H1 (cell line): ENCODE data around the gene RASAL2. TPM values are rescaled to one million over a fixed set of nuclear protein-coding genes. Genes with fewer than 3 reads are reported as not detected.

ENCODE experiments used
- CTCF ChIA-PET: fragments of 300-600 bp; sonication (Branson Sonifier 250); formaldehyde crosslinking; loops from one replicate; lab custom pipeline; 2021; ENCODE audit not compliant: partially characterized antibody; lab: Charles Lee
- POLR2A ChIA-PET: fragments of 300-600 bp; sonication (Branson Sonifier 250); formaldehyde crosslinking; loops from one replicate; lab custom pipeline; 2021; ENCODE audit warnings: inconsistent platforms; ENCODE audit not compliant: partially characterized antibody; lab: Charles Lee
- DNase-seq, 2 experiments: peaks; one replicate each; pipeline versions ENCODE4 v3.0.0 to v3.0.0-alpha.2; 2010 to 2022; ENCODE audit warnings: low spot score in 2 of 2, low read depth in 1 of 2, mixed read lengths in 1 of 2
- FAIRE-seq: peaks from 2 replicates; lab custom pipeline; 2011; peaks lifted over from hg19 to GRCh38; lab: Jason Lieb, UNC
- H2AFZ ChIP-seq: 2 replicates; pipeline ENCODE4 v1.8.1; 2012; ENCODE audit warnings: low read length, inconsistent platforms
- H2AK5ac ChIP-seq: 2 replicates; pipeline ENCODE4 v1.6.1; 2013; ENCODE audit warnings: low read depth, low read length
- H2BK120ac ChIP-seq: replicated peaks from 2 replicates; pipeline ENCODE3; 2013; ENCODE audit warnings: low read depth, low read length, inconsistent platforms
- H2BK12ac ChIP-seq: 2 replicates; pipeline ENCODE4 v1.6.1; 2013; ENCODE audit warnings: low read depth, low read length
- H2BK15ac ChIP-seq: 2 replicates; pipeline ENCODE4 v1.6.1; 2013; ENCODE audit warnings: low read length
- H2BK20ac ChIP-seq: 2 replicates; pipeline ENCODE4 v1.6.1; 2013; ENCODE audit warnings: low read length
- H2BK5ac ChIP-seq: 2 replicates; pipeline ENCODE4 v1.6.1; 2013; ENCODE audit warnings: low read depth, low read length
- H3K14ac ChIP-seq: 2 replicates; pipeline ENCODE4 v1.6.1; 2013; ENCODE audit warnings: inconsistent platforms; ENCODE audit not compliant: insufficient read length
- H3K18ac ChIP-seq: 2 replicates; pipeline ENCODE4 v1.6.1; 2013; ENCODE audit warnings: low read length; ENCODE audit errors: extremely low read depth
- H3K23ac ChIP-seq: 2 replicates; pipeline ENCODE4 v1.6.1; 2013; ENCODE audit warnings: inconsistent platforms; ENCODE audit not compliant: insufficient read length
- H3K23me2 ChIP-seq: 2 replicates; pipeline ENCODE4 v1.6.1; 2013; ENCODE audit warnings: low read depth, low read length
- H3K27ac ChIP-seq: 2 replicates; pipeline ENCODE4 v1.6.1; 2011; ENCODE audit warnings: low read depth, low read length, inconsistent platforms
- H3K27me3 ChIP-seq, 4 experiments: replicated peaks in 1 of 4; 1 replicate in 1 of 4; 2 replicates in 3 of 4; pipeline versions ENCODE4 v1.6.1 to v1.8.1; 2011 to 2013; ENCODE audit warnings: low read length in 3 of 4, mild to moderate bottlenecking in 3 of 4, inconsistent platforms in 2 of 4, mixed read lengths in 2 of 4, moderate library complexity in 1 of 4; ENCODE audit not compliant: control insufficient read depth in 3 of 4, insufficient read depth in 3 of 4; ENCODE audit errors: extremely low read depth in 1 of 4
- H3K36me3 ChIP-seq, 4 experiments: 2 replicates each; pipeline versions ENCODE4 v1.6.1 to v1.8.1; 2011 to 2013; ENCODE audit warnings: mild to moderate bottlenecking in 4 of 4, low read length in 3 of 4, moderate library complexity in 2 of 4, control low read depth in 1 of 4, inconsistent platforms in 1 of 4; ENCODE audit not compliant: insufficient read depth in 4 of 4, control insufficient read depth in 2 of 4
- H3K4ac ChIP-seq: replicated peaks from 2 replicates; pipeline ENCODE3; 2013; ENCODE audit warnings: low read length, low read depth, mixed read lengths, inconsistent platforms; ENCODE audit not compliant: insufficient read length
- H3K4me1 ChIP-seq, 4 experiments: replicated peaks in 1 of 4; 1 replicate in 1 of 4; 2 replicates in 3 of 4; pipeline versions ENCODE4 v1.6.1 to v1.8.1; 2011 to 2013; ENCODE audit warnings: low read length in 3 of 4, inconsistent platforms in 2 of 4, mixed read lengths in 1 of 4; ENCODE audit not compliant: insufficient read depth in 4 of 4, control insufficient read depth in 3 of 4
- H3K4me2 ChIP-seq, 2 experiments: 2 replicates each; pipeline versions ENCODE4 v1.6.1 to v1.8.1; 2011 to 2013; ENCODE audit warnings: low read depth in 2 of 2, low read length in 2 of 2, control low read depth in 1 of 2, inconsistent platforms in 1 of 2, mild to moderate bottlenecking in 1 of 2; ENCODE audit not compliant: insufficient read depth in 1 of 2
- H3K4me3 ChIP-seq, 4 experiments: fragments of 200-600, 300-600 bp in 1 of 4; sonication (generic), shearing (Covaris generic), sonication (Bioruptor Twin) in 1 of 4; 2 replicates each; pipeline versions ENCODE4 v1.5.1 to v1.8.1; 2011 to 2016; ENCODE audit warnings: low read length in 4 of 4, low read depth in 3 of 4, control low read depth in 2 of 4, inconsistent platforms in 2 of 4, mild to moderate bottlenecking in 2 of 4, mixed read lengths in 1 of 4, moderate library complexity in 1 of 4; ENCODE audit not compliant: insufficient read depth in 2 of 4; ENCODE audit errors: extremely low read depth in 1 of 4
- H3K56ac ChIP-seq: replicated peaks from 2 replicates; pipeline ENCODE3; 2013; ENCODE audit warnings: low read depth, mild to moderate bottlenecking, mixed read lengths, low read length, inconsistent platforms; ENCODE audit not compliant: insufficient read length
- H3K79me1 ChIP-seq: 2 replicates; pipeline ENCODE4 v1.6.1; 2013; ENCODE audit warnings: low read depth, low read length, control low read depth
- H3K79me2 ChIP-seq, 2 experiments: 2 replicates each; pipeline versions ENCODE4 v1.6.1 to v1.8.1; 2012 to 2013; ENCODE audit warnings: low read length in 2 of 2, mild to moderate bottlenecking in 2 of 2, inconsistent platforms in 1 of 2; ENCODE audit not compliant: insufficient read depth in 2 of 2, control insufficient read depth in 1 of 2
- H3K9ac ChIP-seq, 4 experiments: replicated peaks in 1 of 4; 1 replicate in 1 of 4; 2 replicates in 3 of 4; pipeline versions ENCODE4 v1.6.1 to v1.8.1; 2011 to 2013; ENCODE audit warnings: low read depth in 3 of 4, low read length in 3 of 4, control low read depth in 2 of 4, mild to moderate bottlenecking in 2 of 4, moderate library complexity in 2 of 4, inconsistent platforms in 1 of 4; ENCODE audit errors: extremely low read depth in 1 of 4
- H3K9me3 ChIP-seq, 2 experiments: 2 replicates each; pipeline versions ENCODE4 v1.6.1 to v1.8.1; 2012 to 2013; ENCODE audit warnings: mild to moderate bottlenecking in 2 of 2, moderate library complexity in 2 of 2, control low read depth in 1 of 2, inconsistent platforms in 1 of 2, low read depth in 1 of 2, low read length in 1 of 2, mixed read lengths in 1 of 2; ENCODE audit not compliant: insufficient read depth in 2 of 2
- H4K20me1 ChIP-seq, 2 experiments: replicated peaks in 1 of 2; 2 replicates each; pipeline versions ENCODE3 to v1.8.1; 2011 to 2013; ENCODE audit warnings: inconsistent platforms in 2 of 2, low read length in 2 of 2, mild to moderate bottlenecking in 1 of 2; ENCODE audit not compliant: insufficient read depth in 2 of 2, control insufficient read depth in 1 of 2
- H4K5ac ChIP-seq: 2 replicates; pipeline ENCODE4 v1.6.1; 2013; ENCODE audit warnings: low read length, low read depth, mixed read lengths, inconsistent platforms; ENCODE audit not compliant: insufficient read length
- H4K8ac ChIP-seq: 2 replicates; pipeline ENCODE4 v1.8.0; 2013; ENCODE audit warnings: mild to moderate bottlenecking, moderate library complexity, low read length, inconsistent platforms; ENCODE audit not compliant: insufficient read depth; ENCODE audit errors: extremely low read depth
- H4K91ac ChIP-seq: replicated peaks from 2 replicates; pipeline ENCODE3; 2013; ENCODE audit warnings: low read length, mixed read lengths, inconsistent platforms; ENCODE audit not compliant: insufficient read length
- RAD21 ChIP-seq, 2 experiments: IDR thresholded peaks in 1 of 2; conservative IDR thresholded peaks in 1 of 2; 2 replicates each; pipeline ENCODE4 v1.6.1; 2011; ENCODE audit warnings: low read depth in 2 of 2, low read length in 2 of 2, improper control_type of control experiment in 1 of 2, inconsistent platforms in 1 of 2, mild to moderate bottlenecking in 1 of 2, moderate library complexity in 1 of 2
- TAF7 ChIP-seq: optimal IDR thresholded peaks from 2 replicates; pipeline ENCODE3; 2011; ENCODE audit warnings: low read depth, mild to moderate bottlenecking, inconsistent platforms, low read length, moderate library complexity, borderline replicate concordance
- WGBS, 2 experiments: shearing (Covaris generic) in 1 of 2; methylation state at CpG; one replicate each; pipeline versions ENCODE4 v1.1.6 to v1.1.7; 2013 to 2015; ENCODE audit warnings: low lambda C conversion rate in 2 of 2, mixed read lengths in 2 of 2, inconsistent platforms in 1 of 2, low coverage in 1 of 2, missing lambda C conversion rate in 1 of 2; ENCODE audit not compliant: insufficient replicate concordance in 2 of 2, insufficient coverage in 1 of 2, insufficient read length in 1 of 2; ENCODE audit errors: extremely low coverage in 1 of 2, missing lambda C conversion rate in 1 of 2; 5-methylcytosine and 5-hydroxymethylcytosine counted together
- polyA plus RNA-seq, 7 experiments: library from polyadenylated mRNA; depleted of rRNA in 3 of 7; stranded (reverse) in 5 of 7; unstranded in 2 of 7; fragments of >200 nt in 5 of 7; fragments of 200-250 nt in 2 of 7; gene quantifications; 1 replicate in 5 of 7; 2 replicates in 1 of 7; 4 replicates in 1 of 7; pipeline versions ENCODE4 v1.2.1 to v1.2.3, GENCODE V29; 2011 to 2013; ENCODE audit warnings: missing spikeins in 2 of 7, mixed read lengths in 2 of 7
- total RNA-seq: library from RNA; stranded (reverse); fragmentation: NEBNext Ultra II Directional; extraction: Animal tissue kit (Norgen Biotek cat#: 25700); gene quantifications from 2 replicates; pipeline ENCODE4 v1.2.1, GENCODE V29; 2021

RASAL2 gene
- total and polyA plus RNA-seq, 2 of the 8 experiments (the other 6 are each of a cell fraction or from before 2014, with no cell fraction given), result 15.9 to 32.5 TPM

DNA sequence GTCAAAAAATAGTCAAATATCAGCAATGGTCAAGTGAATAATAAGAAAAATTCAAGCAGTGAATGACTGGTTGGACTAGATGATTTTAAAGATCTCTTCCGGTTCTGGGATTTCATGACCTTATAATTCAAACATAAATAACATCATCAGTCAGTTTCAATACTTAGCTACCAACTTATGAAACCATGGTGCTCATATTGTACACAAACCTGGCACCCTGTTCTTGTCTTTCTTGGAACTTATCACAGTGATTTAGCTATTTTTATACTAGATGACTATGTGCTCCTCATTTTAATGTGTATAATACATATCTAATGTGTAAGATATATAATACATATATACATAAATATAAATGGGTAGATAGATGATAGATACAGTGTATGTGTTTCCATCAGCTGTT lies 245.9 kb downstream of the RASAL2 start:
- POLR2A ChIA-PET, result no interaction called here
- H3K79me1 ChIP-seq, result no peaks in the 10 kb centered on the region; the same call in 1 of the 2 replicates
- H3K9ac ChIP-seq, result no peak overlapping the region
- no peak overlapping the region for H4K91ac ChIP-seq
- CTCF ChIA-PET, result interaction anchor here (0.9 to 1.8 kb wide), 7 partner anchors 8 to 391 kb away, joined by 3 to 5 read pairs (median 3); no protein-coding TSS in a partner anchor
- no peak overlapping the region for H3K23ac ChIP-seq
- H3K9me3 ChIP-seq, result no peaks in the 10 kb centered on the region
- peaks cover 0 to 48% of the 10 kb centered on the region in 2 experiments; a peak in 2 of 4 replicates for H3K79me2 ChIP-seq
- H2BK5ac ChIP-seq, result no peak overlapping the region
- H4K5ac ChIP-seq, result no peak overlapping the region
- no peaks in the 10 kb centered on the region for H3K23me2 ChIP-seq
- no peak overlapping the region for H2BK12ac ChIP-seq
- DNase-seq (no peak), FAIRE-seq (no peak)
- H2BK120ac ChIP-seq, result no peak overlapping the region
- no peak overlapping the region for H3K27ac ChIP-seq
- 96% methylated on average over 1 of the region's 1 CpG; no CpG with 5 or more reads in 1 of the 2 experiments for WGBS, 2 experiments
- no peak overlapping the region for H3K18ac ChIP-seq
- no peak overlapping the region for H2AK5ac ChIP-seq
- H3K36me3 ChIP-seq, result no peaks in the 10 kb centered on the region
- H3K4me2 ChIP-seq, result no peak overlapping the region
- H3K4me3 ChIP-seq, result no peak overlapping the region
- H3K14ac ChIP-seq, result no peak overlapping the region
- H3K4me1 ChIP-seq, result peaks cover 0 to 12% (median 7%) of the 10 kb centered on the region in 4 experiments; a peak in 4 of 7 replicates
- H4K20me1 ChIP-seq, result no peaks in the 10 kb centered on the region
- H3K4ac ChIP-seq, result no peak overlapping the region
- no peak overlapping the region for H2BK15ac ChIP-seq
- no peak overlapping the region for H3K56ac ChIP-seq
- H2BK20ac ChIP-seq, result no peak overlapping the region
- H3K27me3 ChIP-seq, result no peaks in the 10 kb centered on the region
- no peak for TF ChIP-seq TAF7
- TF ChIP-seq RAD21 (IDR thresholded peaks at IDR 0.05 in 1 of 2, conservative IDR thresholded peaks at IDR 0.05 in 1 of 2; ENCODE audit: low read depth in 2 of 2, low read length in 2 of 2), result no peak
- H2AFZ ChIP-seq, result no peak overlapping the region
- no peak overlapping the region for H4K8ac ChIP-seq
